Fibroblast of the conjunctiva (primary cell): Measurements from ENCODE around the gene DMKN.

Experiments
- DNase-seq: peaks from one replicate; pipeline ENCODE4 v3.0.0-alpha.2; 2010; ENCODE audit warnings: low read depth

Gene DMKN

GRCh38 chr19:35525873-35526272 lies 12.4 kb upstream of the DMKN start:
- no peak for DNase-seq

- DNase-seq: no peak
Observed at GRCh38 chr19:35524181-35524837, 10.9 kb upstream of the DMKN start.

- DNase-seq: no peak
Observed at GRCh38 chr19:35522745-35523327, 9.4 kb upstream of the DMKN start.

GRCh38 chr19:35521124-35521743 lies 7.8 kb upstream of the DMKN start:
- DNase-seq: no peak

GRCh38 chr19:35519291-35519690 lies 5.8 kb upstream of the DMKN start:
- DNase-seq: no peak

GRCh38 chr19:35518313-35518712 lies 4.9 kb upstream of the DMKN start:
- peak; percentile 75 for DNase-seq

GRCh38 chr19:35517342-35517741 lies 3.9 kb upstream of the DMKN start:
- DNase-seq: no peak

- no peak for DNase-seq
Observed at GRCh38 chr19:35516310-35516709, 2.9 kb upstream of the DMKN start.

GRCh38 chr19:35514282-35514809 lies 897 bp upstream of the DMKN start:
- no peak for DNase-seq

- no peak for DNase-seq
Observed at GRCh38 chr19:35512831-35513627, 420 bp downstream of the DMKN start.

GRCh38 chr19:35511337-35511736 lies 2.1 kb downstream of the DMKN start:
- no peak for DNase-seq

- DNase-seq: no peak
Observed at GRCh38 chr19:35510626-35510964, 2.9 kb downstream of the DMKN start.

- no peak for DNase-seq
Observed at GRCh38 chr19:35509861-35510625, 3.4 kb downstream of the DMKN start.

GRCh38 chr19:35509018-35509652 lies 4.3 kb downstream of the DMKN start:
- no peak for DNase-seq

GRCh38 chr19:35508129-35508528 lies 5.3 kb downstream of the DMKN start:
- DNase-seq: no peak

- DNase-seq: no peak
Observed at GRCh38 chr19:35507561-35507960, 5.9 kb downstream of the DMKN start.

GRCh38 chr19:35506011-35506410 lies 7.4 kb downstream of the DMKN start:
- DNase-seq: no peak

GRCh38 chr19:35502751-35503150 lies 10.7 kb downstream of the DMKN start:
- DNase-seq: no peak

GRCh38 chr19:35501684-35502083 lies 11.8 kb downstream of the DMKN start:
- no peak for DNase-seq

- DNase-seq: no peak
Observed at GRCh38 chr19:35500611-35501010, 12.8 kb downstream of the DMKN start.

GRCh38 chr19:35498984-35499527 lies 14.4 kb downstream of the DMKN start:
- no peak for DNase-seq
